GM23248 (cell line): ENCODE results near the gene TIPRL.

Experiments used
- EZH2 ChIP-seq: fragments of 200-600 bp; sonication (generic); IDR thresholded peaks from 2 replicates; pipeline ENCODE4 v1.6.1; 2018; ENCODE audit warnings: antibody characterized with exemption, mild to moderate bottlenecking; ENCODE audit not compliant: insufficient read depth, poor library complexity, severe bottlenecking
- EZH2phosphoT487 ChIP-seq: fragments of 200-600 bp; sonication (generic); IDR thresholded peaks from 2 replicates; pipeline ENCODE4 v1.6.1; 2018; ENCODE audit warnings: antibody characterized with exemption, moderate library complexity, mild to moderate bottlenecking, low read depth; ENCODE audit not compliant: insufficient read depth

GRCh38 chr1:168236836-168237611, 58.3 kb downstream of the TIPRL start:
- TF ChIP-seq EZH2 (no peak), EZH2phosphoT487 (no peak)
